MM.1S (cell line): ENCODE data around the gene MACROH2A2.
"Not testable (repeated sequence)": the region's sequence is repeated elsewhere in the genome, so short reads cannot be mapped to it uniquely, and the experiment has no call there.

Experiments used
- DNase-seq: peaks from one replicate; pipeline ENCODE4 v3.0.0-alpha.2; 2015
- H2AFZ ChIP-seq: fragments of 300-600 bp; sonication (generic); 2 replicates; pipeline ENCODE4 v1.6.0; 2016; ENCODE audit warnings: antibody characterized with exemption, low read length
- H3F3A ChIP-seq: fragments of 300-600 bp; sonication (generic); 2 replicates; pipeline ENCODE4 v1.6.1; 2016; ENCODE audit warnings: mild to moderate bottlenecking, antibody characterized with exemption, low read length, moderate library complexity, mixed read lengths; ENCODE audit not compliant: insufficient read depth
- H3K27ac ChIP-seq: fragments of 300-600 bp; sonication (generic); 2 replicates; pipeline ENCODE4 v1.5.1; 2016; ENCODE audit warnings: mild to moderate bottlenecking, low read length
- H3K27me3 ChIP-seq: fragments of 300-600 bp; sonication (generic); replicated peaks from 2 replicates; pipeline ENCODE4 v1.6.0; 2016; ENCODE audit warnings: low read length; ENCODE audit not compliant: insufficient read depth
- H3K36me3 ChIP-seq: fragments of 300-600 bp; sonication (generic); replicated peaks from 2 replicates; pipeline ENCODE4 v1.6.1; 2016; ENCODE audit warnings: mild to moderate bottlenecking, low read length, mixed read lengths; ENCODE audit not compliant: insufficient read depth
- H3K4me1 ChIP-seq: fragments of 300-600 bp; sonication (generic); 2 replicates; pipeline ENCODE4 v1.6.1; 2016; ENCODE audit warnings: low read length, mixed read lengths
- H3K4me2 ChIP-seq: fragments of 300-600 bp; sonication (generic); 2 replicates; pipeline ENCODE4 v1.6.0; 2016; ENCODE audit warnings: low read depth, low read length
- H3K4me3 ChIP-seq: fragments of 300-600 bp; sonication (generic); 2 replicates; pipeline ENCODE4 v1.5.1; 2016; ENCODE audit warnings: low read length, mixed read lengths
- H3K79me2 ChIP-seq: fragments of 300-600 bp; sonication (generic); 2 replicates; pipeline ENCODE4 v1.6.1; 2016; ENCODE audit warnings: mixed run types, low read length, mixed read lengths
- H3K9ac ChIP-seq: fragments of 300-600 bp; sonication (generic); 2 replicates; pipeline ENCODE4 v1.6.1; 2016; ENCODE audit warnings: low read length, mixed read lengths
- H3K9me2 ChIP-seq: fragments of 300-600 bp; sonication (generic); replicated peaks from 2 replicates; pipeline ENCODE4 v1.6.1; 2016; ENCODE audit warnings: mild to moderate bottlenecking, low read length, mixed read lengths; ENCODE audit not compliant: insufficient read depth
- H3K9me3 ChIP-seq: fragments of 300-600 bp; sonication (generic); replicated peaks from 2 replicates; pipeline ENCODE4 v1.6.1; 2016; ENCODE audit warnings: mild to moderate bottlenecking, low read length, mixed read lengths; ENCODE audit not compliant: insufficient read depth
- H4K20me1 ChIP-seq: fragments of 300-600 bp; sonication (generic); 2 replicates; pipeline ENCODE4 v1.6.1; 2016; ENCODE audit warnings: mild to moderate bottlenecking, low read length, moderate library complexity, mixed read lengths; ENCODE audit not compliant: insufficient read depth
- CTCF ChIP-seq: fragments of 300-600 bp; sonication (generic); IDR thresholded peaks from 2 replicates; pipeline ENCODE4 v1.5.1; 2016; ENCODE audit warnings: antibody characterized with exemption, low read length, mixed read lengths
- EZH2 ChIP-seq: fragments of 300-600 bp; sonication (generic); optimal IDR thresholded peaks from 2 replicates; pipeline ENCODE3; 2017; ENCODE audit warnings: low read depth, mild to moderate bottlenecking, antibody characterized with exemption, low read length, mixed read lengths
- EZH2phosphoT487 ChIP-seq: fragments of 300-600 bp; sonication (generic); IDR thresholded peaks from 2 replicates; pipeline ENCODE4 v1.6.1; 2018; ENCODE audit warnings: antibody characterized with exemption, low read length

MACROH2A2 gene

GRCh38 chr10:70158113-70158512 lies 105.5 kb downstream of the MACROH2A2 start:
- H3K36me3 ChIP-seq: peaks cover 24% of the 10 kb centered on the region
- H3K4me1 ChIP-seq: no peaks in the 10 kb centered on the region
- no peak overlapping the region for H3K4me2 ChIP-seq
- H4K20me1 ChIP-seq: peaks cover 6% of the 10 kb centered on the region; the same call in 1 of the 2 replicates
- peaks cover 52% of the 10 kb centered on the region for H3K79me2 ChIP-seq
- H3K4me3 ChIP-seq: no peak overlapping the region
- peaks cover 3% of the 10 kb centered on the region; the same call in 1 of the 2 replicates for H3F3A ChIP-seq
- TF ChIP-seq EZH2 (no peak), EZH2phosphoT487 (no peak), CTCF (no peak)
- no peak overlapping the region for H3K9ac ChIP-seq
- H3K9me2 ChIP-seq: no peaks in the 10 kb centered on the region
- DNase-seq: no peak
- no peak overlapping the region for H3K27ac ChIP-seq
- H2AFZ ChIP-seq: no peak overlapping the region
- no peaks in the 10 kb centered on the region for H3K9me3 ChIP-seq
- H3K27me3 ChIP-seq: no peaks in the 10 kb centered on the region

- DNase-seq, H3K27me3 ChIP-seq, H3K27ac ChIP-seq, H3K9ac ChIP-seq, H3K9me2 ChIP-seq, H3K4me2 ChIP-seq, H2AFZ ChIP-seq, H3K9me3 ChIP-seq, H3K4me3 ChIP-seq, H3F3A ChIP-seq: not testable (repeated sequence)
- H3K36me3 ChIP-seq: peaks cover 16% of the 10 kb centered on the region
- H3K4me1 ChIP-seq: peaks cover 12% of the 10 kb centered on the region
- peaks cover 61% of the 10 kb centered on the region for H3K79me2 ChIP-seq
- H4K20me1 ChIP-seq: peaks cover 18% of the 10 kb centered on the region; the same call in 1 of the 2 replicates
Observed at GRCh38 chr10:70159366-70159765, 106.7 kb downstream of the MACROH2A2 start.

- peaks cover 19% of the 10 kb centered on the region; the same call in 1 of the 2 replicates for H4K20me1 ChIP-seq
Observed at GRCh38 chr10:70160798-70161197, 108.2 kb downstream of the MACROH2A2 start.

More at GRCh38 chr10:70160798-70161197, 108.2 kb downstream of the MACROH2A2 start:
- H3K9ac ChIP-seq: no peak overlapping the region
- peaks cover 24% of the 10 kb centered on the region for H3K4me1 ChIP-seq
- H3K27me3 ChIP-seq: no peaks in the 10 kb centered on the region
- no peaks in the 10 kb centered on the region for H3K9me2 ChIP-seq
- H3K4me2 ChIP-seq: no peak overlapping the region
- peaks cover 4% of the 10 kb centered on the region; the same call in 1 of the 2 replicates for H3F3A ChIP-seq
- peaks cover 16% of the 10 kb centered on the region for H3K36me3 ChIP-seq
- no peak for TF ChIP-seq EZH2
- TF ChIP-seq CTCF: no peak
- no peak for TF ChIP-seq EZH2phosphoT487
- no peak overlapping the region for H3K27ac ChIP-seq
- no peak for DNase-seq
- H2AFZ ChIP-seq: no peak overlapping the region
- H3K79me2 ChIP-seq: peaks cover 74% of the 10 kb centered on the region
- no peaks in the 10 kb centered on the region for H3K9me3 ChIP-seq
- no peak overlapping the region for H3K4me3 ChIP-seq
